Panc1 (cell line): ENCODE measurements around the gene RAB3GAP2. TPM values are rescaled to one million over a fixed set of nuclear protein-coding genes. Genes with fewer than 3 reads are reported as not detected.
"Not testable (repeated sequence)": the region's sequence is repeated elsewhere in the genome, so short reads cannot be mapped to it uniquely, and the experiment has no call there.

Experiments used
- ATAC-seq: fragments of 200-7000 bp; cut with Tn5 transposase; 2 replicates; pipeline ENCODE4 v1.9.1; 2020; ENCODE audit warnings: mild to moderate bottlenecking, moderate library complexity
- BruUV-seq: library from RNA; stranded (reverse); fragments of 400-500 nt; replicated peaks from 2 replicates; lab custom pipeline; 2021; lab: Mats Ljungman, UMichigan
- CTCF ChIA-PET: fragments of 300-600 bp; sonication (Branson Sonifier 250); formaldehyde crosslinking; loops from one replicate; lab custom pipeline; 2022; ENCODE audit warnings: antibody characterized with exemption; lab: Charles Lee
- POLR2A ChIA-PET: fragments of 300-600 bp; sonication (Branson Sonifier 250); formaldehyde crosslinking; loops from one replicate; lab custom pipeline; 2022; ENCODE audit warnings: antibody characterized with exemption; lab: Charles Lee
- DNase-seq: peaks from one replicate; pipeline ENCODE4 v3.0.0-alpha.2; 2010; ENCODE audit warnings: low read depth, low spot score
- H3K27ac ChIP-seq: 2 replicates; pipeline ENCODE4 v1.5.1; 2011; ENCODE audit warnings: mild to moderate bottlenecking, low read length, inconsistent platforms
- H3K27me3 ChIP-seq: fragments of 200-500 bp; sonication (Bioruptor generic); 2 replicates; pipeline ENCODE4 v1.6.0; 2014; ENCODE audit warnings: low read length, inconsistent platforms; ENCODE audit not compliant: control insufficient read depth, insufficient read depth
- H3K36me3 ChIP-seq: fragments of 200-500 bp; sonication (Bioruptor generic); 2 replicates; pipeline ENCODE4 v1.5.1; 2014; ENCODE audit warnings: inconsistent platforms, mild to moderate bottlenecking, low read length, moderate library complexity; ENCODE audit not compliant: control insufficient read depth, insufficient read depth
- H3K4me1 ChIP-seq: 2 replicates; pipeline ENCODE4 v1.5.1; 2011; ENCODE audit warnings: inconsistent platforms, mild to moderate bottlenecking, low read length, moderate library complexity; ENCODE audit not compliant: control insufficient read depth, insufficient read depth
- H3K4me3 ChIP-seq, 2 experiments: 2 replicates each; pipeline ENCODE4 v1.5.1; 2011 to 2012; ENCODE audit warnings: low read depth in 2 of 2, low read length in 2 of 2, mild to moderate bottlenecking in 2 of 2, inconsistent platforms in 1 of 2, moderate library complexity in 1 of 2
- H3K9me3 ChIP-seq: fragments of 200-500 bp; sonication (Bioruptor generic); 2 replicates; pipeline ENCODE4 v1.5.1; 2014; ENCODE audit warnings: low read depth, mild to moderate bottlenecking, inconsistent platforms, low read length, moderate library complexity; ENCODE audit not compliant: control insufficient read depth, insufficient read depth
- CTCF ChIP-seq: fragments of 450-650 bp; IDR thresholded peaks from 2 replicates; pipeline ENCODE4 v1.5.1; 2017; ENCODE audit warnings: mild to moderate bottlenecking
- POLR2AphosphoS5 ChIP-seq: IDR thresholded peaks from 2 replicates; pipeline ENCODE4 v1.6.1; 2012; ENCODE audit warnings: mild to moderate bottlenecking, low read depth, low read length, moderate library complexity
- REST ChIP-seq, 2 experiments: IDR thresholded peaks; 2 replicates each; pipeline ENCODE4 v1.6.1; 2011 to 2012; ENCODE audit warnings: low read depth in 2 of 2, control low read depth in 1 of 2, low read length in 1 of 2, mild to moderate bottlenecking in 1 of 2, moderate library complexity in 1 of 2; ENCODE audit not compliant: insufficient read depth in 1 of 2
- SIN3A ChIP-seq: IDR thresholded peaks from 2 replicates; pipeline ENCODE4 v1.6.1; 2012; ENCODE audit warnings: low read depth, mild to moderate bottlenecking, low read length, moderate library complexity, borderline replicate concordance; ENCODE audit not compliant: insufficient read depth
- TCF7L2 ChIP-seq: IDR thresholded peaks from 2 replicates; pipeline ENCODE4 v1.6.1; 2011; ENCODE audit warnings: mild to moderate bottlenecking, low read depth, low read length, inconsistent platforms
- in situ Hi-C: cut with HindIII; loops from 2 replicates; pipeline ENCODE4 v1.10.0; 2016; ENCODE audit warnings: low sequenced_read_pairs, low pct_unique_long_range_greater_than_20kb
- intact Hi-C: fragments of 100-400 bp; cut with micrococcal nuclease; formaldehyde crosslinking; loops from one replicate; pipeline ENCODE4 v1.10.0; 2022; ENCODE audit not compliant: unreplicated experiment
- total RNA-seq: library from RNA; stranded (reverse); gene quantifications from one replicate; pipeline ENCODE4 v1.2.1, GENCODE V29; 2021; ENCODE audit not compliant: unreplicated experiment

The RAB3GAP2 gene
- total RNA-seq, 1 experiment from 2014 or later, result 39.0 TPM

GRCh38 chr1:220176540-220176939 lies 95.7 kb downstream of the RAB3GAP2 start:
- Histone ChIP-seq H3K4me1 (no peaks in the 10 kb centered on the region), H3K27me3 (no peaks in the 10 kb centered on the region), H3K9me3 (no peaks in the 10 kb centered on the region), H3K36me3 (peaks cover 5% of the 10 kb centered on the region; the same call in 1 of the 2 replicates), H3K4me3 (no peak overlapping the region), H3K27ac (no peak overlapping the region)
- BruUV-seq, result no TSS peak
- intact Hi-C loops (no loop called here), in situ Hi-C loops (no loop called here)
- ChIA-PET CTCF (no interaction called here), POLR2A (no interaction called here)
- DNase-seq (no peak), ATAC-seq (no peak)
- no peak for TF ChIP-seq CTCF
- no peak for TF ChIP-seq REST (IDR thresholded peaks at IDR 0.05; ENCODE audit: insufficient read depth in 1 of 2, low read depth in 2 of 2, low read length in 1 of 2)
- TF ChIP-seq POLR2AphosphoS5, result no peak
- TF ChIP-seq TCF7L2, result no peak
- no peak for TF ChIP-seq SIN3A

GRCh38 chr1:220170836-220171526 lies 101.3 kb downstream of the RAB3GAP2 start:
- Histone ChIP-seq H3K27me3 (no peaks in the 10 kb centered on the region), H3K9me3 (no peaks in the 10 kb centered on the region), H3K36me3 (peaks cover 10% of the 10 kb centered on the region), H3K4me1 (no peaks in the 10 kb centered on the region), H3K4me3 (no peak overlapping the region), H3K27ac (no peak overlapping the region)
- DNase-seq (no peak), ATAC-seq (no peak)
- CTCF ChIA-PET, result no interaction called here
- TF ChIP-seq SIN3A, result no peak
- TF ChIP-seq REST (IDR thresholded peaks at IDR 0.05; ENCODE audit: insufficient read depth in 1 of 2, low read depth in 2 of 2, low read length in 1 of 2), result no peak
- TF ChIP-seq CTCF, result no peak
- no peak for TF ChIP-seq TCF7L2
- no peak for TF ChIP-seq POLR2AphosphoS5
- POLR2A ChIA-PET, result no interaction called here
- intact Hi-C loops (no loop called here), in situ Hi-C loops (no loop called here)
- BruUV-seq, result no TSS peak

GRCh38 chr1:220169887-220170286 lies 102.4 kb downstream of the RAB3GAP2 start:
- H3K4me3 ChIP-seq, H3K9me3 ChIP-seq, H3K4me1 ChIP-seq, DNase-seq, POLR2A ChIA-PET, BruUV-seq, H3K27ac ChIP-seq, ATAC-seq, intact Hi-C loops, CTCF ChIA-PET, H3K27me3 ChIP-seq, in situ Hi-C loops: not testable (repeated sequence)
- H3K36me3 ChIP-seq, result peaks cover 15% of the 10 kb centered on the region
